ENCODE measurements around the gene ID3. TPM values are rescaled to one million over a fixed set of nuclear protein-coding genes. Genes with fewer than 3 reads are reported as not detected.

The ID3 gene
- total RNA-seq, 1 experiment from 2014 or later: 39.6 TPM

DNA sequence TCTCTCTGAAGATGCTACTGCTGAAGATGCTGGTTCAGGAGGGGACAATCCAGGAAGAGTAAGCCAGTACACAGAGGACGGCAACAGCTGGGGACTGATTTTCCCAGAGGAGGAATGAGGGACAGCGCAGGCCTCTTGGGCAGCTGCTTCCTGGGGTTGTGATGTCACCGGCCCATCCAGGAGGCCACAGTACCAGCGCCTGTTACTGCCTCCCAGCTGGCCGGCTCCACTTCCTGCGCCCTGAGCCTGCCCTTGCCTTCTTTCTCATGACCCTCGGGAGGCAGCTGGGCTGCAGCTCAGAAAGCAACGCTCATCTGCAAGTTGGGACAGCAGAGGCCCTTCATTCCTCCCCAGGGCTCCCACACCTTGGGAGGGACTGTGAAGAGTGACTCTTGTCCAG lies 21.9 kb upstream of the ID3 start:
- DNase-seq (ENCODE audit: low read depth, low spot score): no peak
- ChIA-PET POLR2A (interaction anchor here (0.6 kb wide), 1 partner anchor 191 kb away, joined by 3 read pairs; no protein-coding TSS in a partner anchor), CTCF (interaction anchor here (0.6 to 1.4 kb wide), 2 partner anchors 10 to 55 kb away, joined by 3 to 4 read pairs; no protein-coding TSS in a partner anchor)
- intact Hi-C loops (cut with micrococcal nuclease; ENCODE audit: unreplicated experiment): no loop called here
- Histone ChIP-seq H3K4me3 (ENCODE audit: low read depth in 2 of 2, low read length in 2 of 2) (no peak overlapping the region), H3K4me1 (ENCODE audit: control insufficient read depth, insufficient read depth, low read length) (peaks cover 17% of the 10 kb centered on the region), H3K27ac (ENCODE audit: low read length) (no peak overlapping the region), H3K27me3 (ENCODE audit: control insufficient read depth, insufficient read depth, low read length) (no peaks in the 10 kb centered on the region), H3K9me3 (ENCODE audit: control insufficient read depth, insufficient read depth, low read depth, low read length) (no peaks in the 10 kb centered on the region), H3K36me3 (ENCODE audit: control insufficient read depth, insufficient read depth, low read length) (no peaks in the 10 kb centered on the region)
- no peak for TF ChIP-seq SIN3A (IDR thresholded peaks at IDR 0.05; ENCODE audit: borderline replicate concordance, insufficient read depth, low read depth, low read length)
- TF ChIP-seq, protein P1, sequence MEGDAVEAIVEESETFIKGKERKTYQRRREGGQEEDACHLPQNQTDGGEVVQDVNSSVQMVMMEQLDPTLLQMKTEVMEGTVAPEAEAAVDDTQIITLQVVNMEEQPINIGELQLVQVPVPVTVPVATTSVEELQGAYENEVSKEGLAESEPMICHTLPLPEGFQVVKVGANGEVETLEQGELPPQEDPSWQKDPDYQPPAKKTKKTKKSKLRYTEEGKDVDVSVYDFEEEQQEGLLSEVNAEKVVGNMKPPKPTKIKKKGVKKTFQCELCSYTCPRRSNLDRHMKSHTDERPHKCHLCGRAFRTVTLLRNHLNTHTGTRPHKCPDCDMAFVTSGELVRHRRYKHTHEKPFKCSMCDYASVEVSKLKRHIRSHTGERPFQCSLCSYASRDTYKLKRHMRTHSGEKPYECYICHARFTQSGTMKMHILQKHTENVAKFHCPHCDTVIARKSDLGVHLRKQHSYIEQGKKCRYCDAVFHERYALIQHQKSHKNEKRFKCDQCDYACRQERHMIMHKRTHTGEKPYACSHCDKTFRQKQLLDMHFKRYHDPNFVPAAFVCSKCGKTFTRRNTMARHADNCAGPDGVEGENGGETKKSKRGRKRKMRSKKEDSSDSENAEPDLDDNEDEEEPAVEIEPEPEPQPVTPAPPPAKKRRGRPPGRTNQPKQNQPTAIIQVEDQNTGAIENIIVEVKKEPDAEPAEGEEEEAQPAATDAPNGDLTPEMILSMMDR (IDR thresholded peaks at IDR 0.05): no peak
- no peak for TF ChIP-seq POLR2AphosphoS5 (IDR thresholded peaks at IDR 0.05; ENCODE audit: low read depth, low read length)
- TF ChIP-seq, protein P2, sequence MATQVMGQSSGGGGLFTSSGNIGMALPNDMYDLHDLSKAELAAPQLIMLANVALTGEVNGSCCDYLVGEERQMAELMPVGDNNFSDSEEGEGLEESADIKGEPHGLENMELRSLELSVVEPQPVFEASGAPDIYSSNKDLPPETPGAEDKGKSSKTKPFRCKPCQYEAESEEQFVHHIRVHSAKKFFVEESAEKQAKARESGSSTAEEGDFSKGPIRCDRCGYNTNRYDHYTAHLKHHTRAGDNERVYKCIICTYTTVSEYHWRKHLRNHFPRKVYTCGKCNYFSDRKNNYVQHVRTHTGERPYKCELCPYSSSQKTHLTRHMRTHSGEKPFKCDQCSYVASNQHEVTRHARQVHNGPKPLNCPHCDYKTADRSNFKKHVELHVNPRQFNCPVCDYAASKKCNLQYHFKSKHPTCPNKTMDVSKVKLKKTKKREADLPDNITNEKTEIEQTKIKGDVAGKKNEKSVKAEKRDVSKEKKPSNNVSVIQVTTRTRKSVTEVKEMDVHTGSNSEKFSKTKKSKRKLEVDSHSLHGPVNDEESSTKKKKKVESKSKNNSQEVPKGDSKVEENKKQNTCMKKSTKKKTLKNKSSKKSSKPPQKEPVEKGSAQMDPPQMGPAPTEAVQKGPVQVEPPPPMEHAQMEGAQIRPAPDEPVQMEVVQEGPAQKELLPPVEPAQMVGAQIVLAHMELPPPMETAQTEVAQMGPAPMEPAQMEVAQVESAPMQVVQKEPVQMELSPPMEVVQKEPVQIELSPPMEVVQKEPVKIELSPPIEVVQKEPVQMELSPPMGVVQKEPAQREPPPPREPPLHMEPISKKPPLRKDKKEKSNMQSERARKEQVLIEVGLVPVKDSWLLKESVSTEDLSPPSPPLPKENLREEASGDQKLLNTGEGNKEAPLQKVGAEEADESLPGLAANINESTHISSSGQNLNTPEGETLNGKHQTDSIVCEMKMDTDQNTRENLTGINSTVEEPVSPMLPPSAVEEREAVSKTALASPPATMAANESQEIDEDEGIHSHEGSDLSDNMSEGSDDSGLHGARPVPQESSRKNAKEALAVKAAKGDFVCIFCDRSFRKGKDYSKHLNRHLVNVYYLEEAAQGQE (IDR thresholded peaks at IDR 0.05; ENCODE audit: insufficient read depth in 1 of 2, low read depth in 2 of 2, low read length in 1 of 2): no peak
- TF ChIP-seq TCF7L2 (IDR thresholded peaks at IDR 0.05; ENCODE audit: low read depth, low read length): no peak
- in situ Hi-C loops (cut with HindIII; ENCODE audit: low pct_unique_long_range_greater_than_20kb, low sequenced_read_pairs): no loop called here
- BruUV-seq (replicated peaks): no TSS peak
- ATAC-seq: no peak

DNA sequence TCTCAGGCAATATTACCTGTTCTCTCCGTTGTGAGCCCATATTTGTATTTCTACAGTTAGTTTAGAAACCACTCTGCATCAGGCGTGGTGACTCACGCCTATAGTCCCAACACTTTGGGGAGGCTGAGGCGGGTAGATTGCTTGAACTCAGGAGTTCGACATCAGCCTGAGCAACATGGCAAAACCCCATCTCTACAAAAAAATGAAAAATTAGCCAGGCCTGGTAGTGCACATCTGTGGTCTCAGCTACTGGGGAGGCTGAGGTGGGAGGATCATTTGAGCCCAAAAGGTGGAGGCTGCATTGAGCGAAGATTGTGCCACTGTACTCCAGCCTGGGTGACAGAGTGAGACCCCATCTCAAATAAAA lies 19.7 kb upstream of the ID3 start:
- TF ChIP-seq, protein P1 (IDR thresholded peaks at IDR 0.05): no peak
- TF ChIP-seq POLR2AphosphoS5 (IDR thresholded peaks at IDR 0.05; ENCODE audit: low read depth, low read length) (no peak), TCF7L2 (IDR thresholded peaks at IDR 0.05; ENCODE audit: low read depth, low read length) (no peak)
- ATAC-seq (no peak), DNase-seq (ENCODE audit: low read depth, low spot score) (no peak)
- no peaks in the 10 kb centered on the region for H3K9me3 ChIP-seq (ENCODE audit: control insufficient read depth, insufficient read depth, low read depth, low read length)
- no TSS peak for BruUV-seq (replicated peaks)
- H3K27me3 ChIP-seq (ENCODE audit: control insufficient read depth, insufficient read depth, low read length): no peaks in the 10 kb centered on the region
- H3K4me3 ChIP-seq (ENCODE audit: low read depth in 2 of 2, low read length in 2 of 2): no peak overlapping the region
- intact Hi-C loops (cut with micrococcal nuclease; ENCODE audit: unreplicated experiment): no loop called here
- H3K36me3 ChIP-seq (ENCODE audit: control insufficient read depth, insufficient read depth, low read length): no peaks in the 10 kb centered on the region
- CTCF ChIA-PET: no interaction called here
- POLR2A ChIA-PET: interaction anchor here (0.6 kb wide), 1 partner anchor 114 kb away, joined by 4 read pairs; no protein-coding TSS in a partner anchor
- H3K27ac ChIP-seq (ENCODE audit: low read length): no peak overlapping the region
- in situ Hi-C loops (cut with HindIII; ENCODE audit: low pct_unique_long_range_greater_than_20kb, low sequenced_read_pairs): no loop called here
- peaks cover 17% of the 10 kb centered on the region for H3K4me1 ChIP-seq (ENCODE audit: control insufficient read depth, insufficient read depth, low read length)

Data from Panc1 (cell line).